ENCODE data around the gene SNRNP70.
"Not testable (repeated sequence)": the region's sequence is repeated elsewhere in the genome, so short reads cannot be mapped to it uniquely, and the experiment has no call there.

SNRNP70 gene

GRCh38 chr19:49120325-49120683, 35.1 kb downstream of the SNRNP70 start:
- no peak for DNase-seq (ENCODE audit: low read depth in 2 of 2)

GRCh38 chr19:49120868-49121267, 35.6 kb downstream of the SNRNP70 start:
- no peak for DNase-seq (ENCODE audit: low read depth in 2 of 2)

- DNase-seq (ENCODE audit: low read depth in 2 of 2) = not testable (repeated sequence)
Measured at GRCh38 chr19:49121841-49122240, 36.6 kb downstream of the SNRNP70 start.

- DNase-seq (ENCODE audit: low read depth in 2 of 2) = not testable (repeated sequence)
Measured at GRCh38 chr19:49123285-49123684, 38.0 kb downstream of the SNRNP70 start.

GRCh38 chr19:49125025-49125731, 39.9 kb downstream of the SNRNP70 start:
- DNase-seq (ENCODE audit: low read depth in 2 of 2) = no peak

- DNase-seq (ENCODE audit: low read depth in 2 of 2) = no peak
Measured at GRCh38 chr19:49126575-49126974, 41.3 kb downstream of the SNRNP70 start.

- not testable (repeated sequence) for DNase-seq (ENCODE audit: low read depth in 2 of 2)
Measured at GRCh38 chr19:49127225-49127624, 42.0 kb downstream of the SNRNP70 start.

- DNase-seq (ENCODE audit: low read depth in 2 of 2) = peak; percentile 89 to 90
Measured at GRCh38 chr19:49127674-49128544, 42.7 kb downstream of the SNRNP70 start.

GRCh38 chr19:49128545-49129237, 43.4 kb downstream of the SNRNP70 start:
- DNase-seq (ENCODE audit: low read depth in 2 of 2) = no peak

- DNase-seq (ENCODE audit: low read depth in 2 of 2) = no peak
Measured at GRCh38 chr19:49129238-49129583, 44.0 kb downstream of the SNRNP70 start.

- DNase-seq (ENCODE audit: low read depth in 2 of 2) = no peak
Measured at GRCh38 chr19:49130325-49130724, 45.1 kb downstream of the SNRNP70 start.

GRCh38 chr19:49132974-49133609, 47.8 kb downstream of the SNRNP70 start:
- no peak for DNase-seq (ENCODE audit: low read depth in 2 of 2)

GRCh38 chr19:49133621-49134454, 48.6 kb downstream of the SNRNP70 start:
- peak in 1 of 2 donors; percentile 47 for DNase-seq (ENCODE audit: low read depth in 2 of 2)

GRCh38 chr19:49135686-49136085, 50.4 kb downstream of the SNRNP70 start:
- no peak for DNase-seq (ENCODE audit: low read depth in 2 of 2)

GRCh38 chr19:49136771-49137171, 51.5 kb downstream of the SNRNP70 start:
- no peak for DNase-seq (ENCODE audit: low read depth in 2 of 2)

- DNase-seq (ENCODE audit: low read depth in 2 of 2) = no peak
Measured at GRCh38 chr19:49140951-49141350, 55.7 kb downstream of the SNRNP70 start.

- DNase-seq (ENCODE audit: low read depth in 2 of 2) = no peak
Measured at GRCh38 chr19:49141352-49141751, 56.1 kb downstream of the SNRNP70 start.

- DNase-seq (ENCODE audit: low read depth in 2 of 2) = peak; percentile 40 to 59
Measured at GRCh38 chr19:49142866-49143335, 57.6 kb downstream of the SNRNP70 start.

- peak; percentile 71 to 78 for DNase-seq (ENCODE audit: low read depth in 2 of 2)
Measured at GRCh38 chr19:49145573-49146407, 60.5 kb downstream of the SNRNP70 start.

- DNase-seq (ENCODE audit: low read depth in 2 of 2) = not testable (repeated sequence)
Measured at GRCh38 chr19:49146408-49146770, 61.1 kb downstream of the SNRNP70 start.

Measured in activated CD4-positive, alpha-beta T cell treated with anti-CD3 and anti-CD28 coated beads for 24 hours (primary cell).